Loucy (cell line): ENCODE results near the gene CAGE1.

ENCODE experiments used
- H2AFZ ChIP-seq: fragments of 200-600 bp; sonication (generic); 2 replicates; pipeline ENCODE4 v1.6.0; 2016; ENCODE audit warnings: antibody characterized with exemption, mild to moderate bottlenecking, low read length, moderate library complexity
- H3F3A ChIP-seq: fragments of 200-600 bp; 2 replicates; pipeline ENCODE4 v1.6.0; 2016; ENCODE audit warnings: antibody characterized with exemption, low read depth, mild to moderate bottlenecking
- H3K27me3 ChIP-seq: fragments of 200-600 bp; sonication (generic); 2 replicates; pipeline ENCODE4 v1.6.1; 2014; ENCODE audit warnings: low read length, mild to moderate bottlenecking; ENCODE audit not compliant: insufficient read depth, poor library complexity, severe bottlenecking
- H3K36me3 ChIP-seq: fragments of 200-600 bp; sonication (generic); 2 replicates; pipeline ENCODE4 v1.6.1; 2016; ENCODE audit warnings: low read length; ENCODE audit not compliant: insufficient read depth
- H3K4me1 ChIP-seq: fragments of 200-600 bp; sonication (generic); 2 replicates; pipeline ENCODE4 v1.5.1; 2014; ENCODE audit warnings: low read length, mild to moderate bottlenecking; ENCODE audit not compliant: insufficient read depth, poor library complexity, severe bottlenecking
- H3K4me2 ChIP-seq: fragments of 200-600 bp; sonication (generic); 2 replicates; pipeline ENCODE4 v1.6.0; 2014; ENCODE audit warnings: antibody characterized with exemption, low read length, low read depth, mild to moderate bottlenecking; ENCODE audit not compliant: poor library complexity, severe bottlenecking
- H3K4me3 ChIP-seq: fragments of 200-600 bp; sonication (generic); 2 replicates; pipeline ENCODE4 v1.5.1; 2014; ENCODE audit warnings: low read length, mild to moderate bottlenecking, mixed read lengths; ENCODE audit not compliant: poor library complexity, severe bottlenecking
- H3K79me2 ChIP-seq: fragments of 200-600 bp; sonication (generic); 2 replicates; pipeline ENCODE4 v1.6.1; 2014; ENCODE audit warnings: low read length; ENCODE audit not compliant: insufficient read depth
- H3K9ac ChIP-seq: fragments of 200-600 bp; sonication (generic); 2 replicates; pipeline ENCODE4 v1.6.0; 2014; ENCODE audit warnings: mild to moderate bottlenecking, low read depth, low read length, moderate library complexity; ENCODE audit not compliant: poor library complexity, severe bottlenecking
- H3K9me2 ChIP-seq: fragments of 200-600 bp; sonication (generic); replicated peaks from 2 replicates; pipeline ENCODE4 v1.6.1; 2016; ENCODE audit warnings: low read depth, low read length, mixed read lengths
- H3K9me3 ChIP-seq: fragments of 200-600 bp; sonication (generic); 2 replicates; pipeline ENCODE4 v1.6.1; 2014; ENCODE audit warnings: mild to moderate bottlenecking, antibody characterized with exemption, low read length, low read depth; ENCODE audit not compliant: insufficient read depth
- H4K20me1 ChIP-seq: fragments of 200-600 bp; sonication (generic); 2 replicates; pipeline ENCODE4 v1.6.0; 2014; ENCODE audit warnings: antibody characterized with exemption, low read length, mild to moderate bottlenecking; ENCODE audit not compliant: insufficient read depth, poor library complexity, severe bottlenecking
- EZH2phosphoT487 ChIP-seq: fragments of 200-600 bp; IDR thresholded peaks from 2 replicates; pipeline ENCODE4 v1.6.1; 2018; ENCODE audit warnings: antibody characterized with exemption, mild to moderate bottlenecking, moderate library complexity, borderline replicate concordance
- TF ChIP-seq, protein P1 (sequence below): fragments of 200-600 bp; sonication (generic); conservative IDR thresholded peaks from 2 replicates; pipeline ENCODE4 v1.5.1; 2014; ENCODE audit warnings: mild to moderate bottlenecking, antibody characterized with exemption, low read length

The CAGE1 gene

DNA sequence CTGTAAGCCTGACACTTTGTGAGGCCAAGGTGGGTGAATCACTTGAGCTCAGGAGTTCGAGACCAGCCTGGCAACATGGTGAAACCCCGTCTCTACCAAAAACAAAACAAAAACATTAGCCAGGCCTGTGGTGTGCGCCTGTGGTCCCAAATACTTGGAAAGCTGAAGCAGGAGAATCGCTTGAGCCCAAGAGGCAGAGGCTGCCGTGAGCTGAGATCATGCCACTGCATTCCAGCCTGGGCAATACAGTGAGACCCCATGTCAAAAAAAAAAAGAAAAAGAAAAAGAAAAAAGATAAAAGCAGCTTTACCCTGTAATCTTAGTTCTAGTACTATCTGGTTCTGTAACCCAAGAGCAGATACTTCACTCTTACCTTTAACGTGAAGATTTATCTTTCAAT lies 104.1 kb downstream of the CAGE1 start:
- Histone ChIP-seq H3K9me2 (no peaks in the 10 kb centered on the region), H3K4me2 (no peak overlapping the region), H3K9ac (no peak overlapping the region), H3K4me1 (no peaks in the 10 kb centered on the region), H3K4me3 (no peak overlapping the region), H2AFZ (no peak overlapping the region), H3F3A (no peaks in the 10 kb centered on the region), H3K9me3 (no peaks in the 10 kb centered on the region), H3K79me2 (no peaks in the 10 kb centered on the region), H3K36me3 (peaks cover 64% of the 10 kb centered on the region), H4K20me1 (no peaks in the 10 kb centered on the region), H3K27me3 (no peaks in the 10 kb centered on the region)
- TF ChIP-seq, protein P1, sequence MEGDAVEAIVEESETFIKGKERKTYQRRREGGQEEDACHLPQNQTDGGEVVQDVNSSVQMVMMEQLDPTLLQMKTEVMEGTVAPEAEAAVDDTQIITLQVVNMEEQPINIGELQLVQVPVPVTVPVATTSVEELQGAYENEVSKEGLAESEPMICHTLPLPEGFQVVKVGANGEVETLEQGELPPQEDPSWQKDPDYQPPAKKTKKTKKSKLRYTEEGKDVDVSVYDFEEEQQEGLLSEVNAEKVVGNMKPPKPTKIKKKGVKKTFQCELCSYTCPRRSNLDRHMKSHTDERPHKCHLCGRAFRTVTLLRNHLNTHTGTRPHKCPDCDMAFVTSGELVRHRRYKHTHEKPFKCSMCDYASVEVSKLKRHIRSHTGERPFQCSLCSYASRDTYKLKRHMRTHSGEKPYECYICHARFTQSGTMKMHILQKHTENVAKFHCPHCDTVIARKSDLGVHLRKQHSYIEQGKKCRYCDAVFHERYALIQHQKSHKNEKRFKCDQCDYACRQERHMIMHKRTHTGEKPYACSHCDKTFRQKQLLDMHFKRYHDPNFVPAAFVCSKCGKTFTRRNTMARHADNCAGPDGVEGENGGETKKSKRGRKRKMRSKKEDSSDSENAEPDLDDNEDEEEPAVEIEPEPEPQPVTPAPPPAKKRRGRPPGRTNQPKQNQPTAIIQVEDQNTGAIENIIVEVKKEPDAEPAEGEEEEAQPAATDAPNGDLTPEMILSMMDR: no peak
- no peak for TF ChIP-seq EZH2phosphoT487

DNA sequence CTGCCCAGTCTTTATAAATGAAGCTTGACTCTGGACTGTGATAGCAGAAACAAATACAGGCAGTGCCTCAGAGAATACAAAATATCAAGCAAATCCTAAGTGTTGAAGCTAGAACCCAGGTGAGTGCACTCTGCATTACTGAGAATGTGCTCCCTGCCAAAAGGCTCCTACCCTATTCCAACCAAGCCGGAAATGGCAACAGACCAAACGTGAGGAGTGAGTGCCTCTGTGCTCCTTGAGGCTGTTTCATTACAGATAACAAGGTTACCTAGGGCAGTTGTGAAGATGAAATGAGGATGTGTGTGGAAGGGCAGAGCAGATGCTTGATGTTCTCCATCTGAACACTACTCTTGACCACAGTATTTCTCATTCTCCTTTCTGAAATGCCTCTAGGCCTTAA lies 105.9 kb downstream of the CAGE1 start:
- H3K9me2 ChIP-seq: no peaks in the 10 kb centered on the region
- H4K20me1 ChIP-seq: no peaks in the 10 kb centered on the region
- no peak for TF ChIP-seq EZH2phosphoT487
- TF ChIP-seq, protein P1: no peak
- H3K27me3 ChIP-seq: no peaks in the 10 kb centered on the region
- no peak overlapping the region for H3K9ac ChIP-seq
- H3K9me3 ChIP-seq: no peaks in the 10 kb centered on the region
- H3K4me3 ChIP-seq: no peak overlapping the region
- no peaks in the 10 kb centered on the region for H3K79me2 ChIP-seq
- no peak overlapping the region for H3K4me2 ChIP-seq
- H2AFZ ChIP-seq: no peak overlapping the region
- peaks cover 46% of the 10 kb centered on the region; the same call in 1 of the 2 replicates for H3K36me3 ChIP-seq
- no peaks in the 10 kb centered on the region for H3K4me1 ChIP-seq
- no peaks in the 10 kb centered on the region for H3F3A ChIP-seq

- no peak overlapping the region for H3K4me3 ChIP-seq
- H4K20me1 ChIP-seq: no peaks in the 10 kb centered on the region
- no peak overlapping the region for H2AFZ ChIP-seq
- no peaks in the 10 kb centered on the region for H3F3A ChIP-seq
- no peaks in the 10 kb centered on the region for H3K9me3 ChIP-seq
- H3K36me3 ChIP-seq: peaks cover 32% of the 10 kb centered on the region; the same call in 1 of the 2 replicates
- H3K4me2 ChIP-seq: no peak overlapping the region
- H3K79me2 ChIP-seq: no peaks in the 10 kb centered on the region
- no peaks in the 10 kb centered on the region for H3K4me1 ChIP-seq
- no peaks in the 10 kb centered on the region for H3K9me2 ChIP-seq
- no peaks in the 10 kb centered on the region for H3K27me3 ChIP-seq
- TF ChIP-seq, protein P1: no peak
- TF ChIP-seq EZH2phosphoT487: no peak
- no peak overlapping the region for H3K9ac ChIP-seq
Measured at GRCh38 chr6:7282097-7282906, 107.2 kb downstream of the CAGE1 start.
